DMS53 treated with DMSO at 0.1 percent for 48 hours (cell line): Measurements from ENCODE around the gene ECI1.
"Not testable (repeated sequence)": the region's sequence is repeated elsewhere in the genome, so short reads cannot be mapped to it uniquely, and the experiment has no call there.

Experiments
- DNase-seq: peaks from one replicate; lab custom pipeline; 2025; ENCODE audit not compliant: unreplicated experiment; lab: John Stamatoyannopoulos, UW

Gene ECI1

GRCh38 chr16:2212362-2213324 lies 38.7 kb downstream of the ECI1 start:
- DNase-seq: no peak

DNA sequence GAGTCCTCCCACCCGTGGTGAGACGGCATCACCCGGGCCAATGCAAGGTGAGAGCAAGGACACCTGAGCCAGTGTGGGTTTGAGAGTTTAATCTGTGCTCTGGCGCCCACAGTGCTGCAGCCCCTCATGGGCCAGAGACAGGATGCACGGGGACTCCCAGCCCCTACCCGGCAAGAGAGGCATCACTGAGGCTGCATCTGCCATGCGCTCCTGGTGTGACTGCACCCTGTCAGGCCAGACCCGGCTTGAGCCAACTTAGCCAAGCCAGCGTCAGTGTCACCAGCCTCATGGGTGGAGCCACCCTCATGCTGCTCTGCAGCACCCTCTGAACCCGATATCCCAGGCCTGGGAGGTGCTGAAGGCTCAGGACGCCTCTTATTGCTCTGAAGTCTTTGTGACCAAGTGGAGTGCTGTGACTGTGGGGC lies 39.5 kb downstream of the ECI1 start:
- no peak for DNase-seq

GRCh38 chr16:2210386-2211365 lies 40.7 kb downstream of the ECI1 start, which contains the start of gene BRICD5:
Gene BRICD5 (minus strand): TSS chr16:2210863. CDS start chr16:2210833, 30 bp downstream.
- no peak for DNase-seq

GRCh38 chr16:2210009-2210332 lies 41.4 kb downstream of the ECI1 start:
- no peak for DNase-seq

DNA sequence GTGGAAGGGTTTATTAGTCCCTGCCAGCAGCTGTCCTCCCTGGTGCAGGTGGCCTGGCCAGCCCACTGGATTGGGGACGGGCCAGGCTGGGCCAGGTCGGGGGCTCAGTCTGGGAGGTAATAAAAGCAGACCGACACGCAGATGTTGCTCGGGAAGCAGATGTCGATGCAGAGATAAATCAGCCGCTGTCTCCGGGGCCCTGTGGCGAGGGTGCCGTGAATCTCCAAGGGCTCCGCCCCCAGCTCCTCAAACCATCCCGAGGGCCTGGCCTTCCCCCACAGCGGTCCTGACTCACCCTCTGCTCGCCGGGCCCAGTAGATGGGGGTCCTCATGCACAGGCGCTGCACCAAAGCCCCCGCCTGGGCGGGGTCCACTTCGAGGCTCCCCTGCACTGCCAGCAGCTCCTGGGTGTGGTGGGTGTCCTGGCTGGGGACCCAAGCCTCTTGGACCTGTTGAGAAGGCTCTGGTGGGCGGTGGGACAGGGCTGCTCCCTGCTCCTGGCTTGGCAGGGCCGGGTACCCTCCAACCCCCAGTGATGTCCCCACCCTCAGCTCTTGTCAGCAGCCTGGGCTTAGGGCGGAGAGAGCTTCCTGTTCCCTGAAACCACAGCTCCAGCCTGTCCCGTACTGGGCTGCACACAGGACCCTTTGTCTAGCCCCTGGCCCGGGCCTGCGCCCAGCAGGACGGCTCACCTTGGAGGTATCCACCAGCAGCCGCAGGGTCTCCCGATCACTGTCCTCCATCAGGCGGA lies 42.0 kb downstream of the ECI1 start:
- DNase-seq: no peak

- no peak for DNase-seq
Observed at GRCh38 chr16:2208772-2209171, 42.6 kb downstream of the ECI1 start.

GRCh38 chr16:2208308-2208707 lies 43.1 kb downstream of the ECI1 start:
- no peak for DNase-seq

- no peak for DNase-seq
Observed at GRCh38 chr16:2207872-2208271, 43.5 kb downstream of the ECI1 start.

DNA sequence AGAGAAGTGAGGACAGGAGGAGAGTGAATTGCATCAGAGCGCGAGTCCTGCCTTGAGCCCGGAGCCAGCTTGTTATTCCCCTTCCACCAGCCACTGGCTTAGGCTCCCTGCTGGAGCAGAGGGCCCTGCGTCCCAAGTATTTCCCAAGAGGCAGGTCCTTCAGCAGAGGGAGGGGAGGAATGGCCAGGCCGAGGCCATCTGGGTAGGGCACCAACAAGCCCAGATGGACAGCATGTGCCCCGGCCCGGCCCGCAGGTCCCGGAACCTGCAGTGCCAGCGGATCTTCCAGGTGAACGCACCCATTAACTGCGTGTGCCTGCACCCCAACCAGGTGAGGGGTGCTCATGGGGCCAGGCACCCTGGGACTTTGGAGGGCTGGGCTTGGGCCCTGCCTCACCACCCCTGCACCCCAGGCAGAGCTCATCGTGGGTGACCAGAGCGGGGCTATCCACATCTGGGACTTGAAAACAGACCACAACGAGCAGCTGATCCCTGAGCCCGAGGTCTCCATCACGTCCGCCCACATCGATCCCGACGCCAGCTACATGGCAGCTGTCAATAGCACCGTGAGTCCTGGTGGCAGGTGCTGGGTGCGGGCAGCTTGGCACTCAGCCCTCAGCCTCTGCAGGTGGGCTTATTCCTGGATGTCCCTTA lies 44.5 kb downstream of the ECI1 start:
- DNase-seq: no peak

GRCh38 chr16:2206420-2206779 lies 45.0 kb downstream of the ECI1 start:
- DNase-seq: no peak

GRCh38 chr16:2205967-2206313 lies 45.4 kb downstream of the ECI1 start:
- no peak for DNase-seq

- DNase-seq: peak; percentile 54
Observed at GRCh38 chr16:2205104-2205966, 46.1 kb downstream of the ECI1 start, which contains the start of gene MLST8. Gene MLST8 (plus strand): TSS chr16:2205454. CDS start chr16:2206086, 632 bp downstream.

- no peak for DNase-seq
Observed at GRCh38 chr16:2204416-2205103, 46.8 kb downstream of the ECI1 start.

- not testable (repeated sequence) for DNase-seq
Observed at GRCh38 chr16:2203119-2203688, 48.2 kb downstream of the ECI1 start.

DNA sequence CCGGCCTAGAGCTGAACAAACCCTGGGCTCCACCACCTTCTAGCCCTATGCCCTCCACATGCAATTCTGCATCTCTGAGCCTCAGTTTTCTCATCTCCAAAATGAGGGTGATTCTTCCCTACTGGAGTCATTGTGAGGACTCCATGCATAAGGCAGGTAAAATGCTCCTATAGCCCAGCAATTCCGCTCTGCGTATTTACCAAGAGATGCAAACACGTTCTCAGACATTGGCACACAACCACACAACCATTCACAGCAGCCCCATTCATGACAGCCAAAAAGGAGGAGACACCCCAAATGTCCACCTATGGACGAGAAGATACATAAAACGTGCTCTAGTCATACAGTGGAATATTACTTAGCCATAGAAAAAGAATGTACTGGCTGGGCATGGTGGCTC lies 51.1 kb downstream of the ECI1 start:
- DNase-seq: no peak

GRCh38 chr16:2199621-2200139 lies 51.7 kb downstream of the ECI1 start:
- DNase-seq: no peak

DNA sequence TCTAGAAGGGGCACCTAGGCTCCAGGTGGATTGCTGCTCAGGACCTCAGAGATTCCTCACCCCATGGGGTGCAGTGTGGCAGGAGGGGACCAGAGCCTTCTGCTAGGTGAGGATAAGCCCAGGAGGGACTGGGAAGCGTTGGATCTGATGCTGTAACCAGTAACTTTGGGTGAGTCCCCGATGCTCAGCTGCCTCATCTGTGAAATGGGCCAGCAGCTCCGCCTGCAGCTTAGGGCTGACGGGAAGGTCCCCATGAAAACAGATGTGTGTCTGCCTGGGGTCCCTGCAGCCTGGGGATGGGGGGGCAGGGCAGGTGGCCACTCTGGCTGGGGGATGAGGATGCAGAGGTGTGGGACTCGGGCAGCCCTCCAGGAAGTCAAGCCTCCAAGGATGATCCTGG lies 52.3 kb downstream of the ECI1 start:
- no peak for DNase-seq

DNA sequence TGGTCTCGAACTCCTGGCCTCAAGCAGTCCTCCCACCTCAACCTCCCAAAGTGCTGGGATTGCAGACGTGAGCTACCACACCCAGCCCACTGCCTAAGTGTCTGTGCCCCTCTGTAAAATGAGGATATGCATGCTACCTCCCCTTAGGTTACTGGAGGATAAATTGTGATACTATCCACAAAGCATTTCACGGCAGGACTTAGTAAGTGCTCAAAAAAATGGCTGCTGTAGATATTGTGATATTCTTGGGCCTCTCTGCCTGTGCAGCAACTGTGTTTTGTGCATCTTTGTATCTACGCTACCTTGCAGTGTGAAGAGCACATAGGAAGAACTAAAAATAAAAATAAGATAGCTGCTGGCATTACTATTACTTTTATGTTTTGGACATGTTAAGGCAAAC lies 53.1 kb downstream of the ECI1 start:
- no peak for DNase-seq
